D341Med (cell line): Measurements from ENCODE around the gene DEPP1.
A peak's percentile ranks its signal among the peaks of the same experiment; 100 is the strongest.

Experiments
- DNase-seq: peaks from one replicate; pipeline ENCODE4 v3.0.0; 2012; ENCODE audit warnings: low spot score

Gene DEPP1

GRCh38 chr10:44993922-44994751, 15.5 kb upstream of the DEPP1 start:
- DNase-seq: no peak

- no peak for DNase-seq
Measured at GRCh38 chr10:44993226-44993921, 14.8 kb upstream of the DEPP1 start.

GRCh38 chr10:44992732-44993225, 14.2 kb upstream of the DEPP1 start:
- no peak for DNase-seq

- no peak for DNase-seq
Measured at GRCh38 chr10:44992070-44992731, 13.6 kb upstream of the DEPP1 start.

- DNase-seq: no peak
Measured at GRCh38 chr10:44991571-44991970, 13.0 kb upstream of the DEPP1 start.

GRCh38 chr10:44990965-44991364, 12.4 kb upstream of the DEPP1 start:
- no peak for DNase-seq

- DNase-seq: peak; percentile 70
Measured at GRCh38 chr10:44990302-44990655, 11.7 kb upstream of the DEPP1 start.

- no peak for DNase-seq
Measured at GRCh38 chr10:44989597-44990301, 11.1 kb upstream of the DEPP1 start.

GRCh38 chr10:44988957-44989585, 10.5 kb upstream of the DEPP1 start:
- no peak for DNase-seq

GRCh38 chr10:44986670-44987069, 8.1 kb upstream of the DEPP1 start:
- DNase-seq: no peak

- DNase-seq: no peak
Measured at GRCh38 chr10:44986179-44986578, 7.6 kb upstream of the DEPP1 start.

- DNase-seq: no peak
Measured at GRCh38 chr10:44985175-44985681, 6.6 kb upstream of the DEPP1 start.

GRCh38 chr10:44984671-44985101, 6.1 kb upstream of the DEPP1 start:
- no peak for DNase-seq

GRCh38 chr10:44983895-44984278, 5.3 kb upstream of the DEPP1 start:
- no peak for DNase-seq

GRCh38 chr10:44983066-44983894, 4.7 kb upstream of the DEPP1 start:
- no peak for DNase-seq

- DNase-seq: no peak
Measured at GRCh38 chr10:44982496-44982895, 3.9 kb upstream of the DEPP1 start.

- DNase-seq: no peak
Measured at GRCh38 chr10:44982114-44982460, 3.5 kb upstream of the DEPP1 start.

GRCh38 chr10:44981172-44982113, 2.8 kb upstream of the DEPP1 start:
- no peak for DNase-seq

GRCh38 chr10:44980309-44981171, 1.9 kb upstream of the DEPP1 start:
- no peak for DNase-seq
